ENCODE data around the gene PHYHIPL.

DNA sequence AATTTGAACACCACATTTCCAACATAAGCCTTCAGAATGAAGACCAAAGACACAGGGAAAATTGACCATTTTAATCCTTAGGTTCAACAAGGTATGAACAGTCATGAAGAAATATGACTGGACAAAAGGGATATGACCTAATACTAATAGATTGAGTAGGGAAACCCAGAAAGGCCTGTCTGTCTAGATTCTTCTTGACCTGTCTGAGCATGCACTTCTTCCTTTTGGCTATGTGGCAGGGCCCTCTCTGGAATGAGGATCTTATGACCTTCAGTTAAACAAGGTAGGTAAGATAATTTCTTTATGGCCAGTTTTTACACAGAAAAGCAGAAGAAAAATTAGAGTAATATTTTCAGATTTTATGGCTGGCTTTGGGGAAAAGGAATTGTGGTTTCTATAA, 3.0 kb upstream of the PHYHIPL start:
- TF ChIP-seq RAD21 (IDR thresholded peaks at IDR 0.05; ENCODE audit: low read depth) (no peak), MAX (IDR thresholded peaks at IDR 0.05) (no peak), EP300 (IDR thresholded peaks at IDR 0.05; ENCODE audit: borderline replicate concordance) (no peak), CEBPB (IDR thresholded peaks at IDR 0.05) (no peak), NFIC (IDR thresholded peaks at IDR 0.05) (no peak), YY1 (IDR thresholded peaks at IDR 0.05; ENCODE audit: low read depth) (no peak), REST (IDR thresholded peaks at IDR 0.05; ENCODE audit: low read depth) (no peak), FOXM1 (IDR thresholded peaks at IDR 0.05; ENCODE audit: borderline replicate concordance, low read depth) (no peak)
- TF ChIP-seq, protein P1, sequence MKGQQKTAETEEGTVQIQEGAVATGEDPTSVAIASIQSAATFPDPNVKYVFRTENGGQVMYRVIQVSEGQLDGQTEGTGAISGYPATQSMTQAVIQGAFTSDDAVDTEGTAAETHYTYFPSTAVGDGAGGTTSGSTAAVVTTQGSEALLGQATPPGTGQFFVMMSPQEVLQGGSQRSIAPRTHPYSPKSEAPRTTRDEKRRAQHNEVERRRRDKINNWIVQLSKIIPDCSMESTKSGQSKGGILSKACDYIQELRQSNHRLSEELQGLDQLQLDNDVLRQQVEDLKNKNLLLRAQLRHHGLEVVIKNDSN (IDR thresholded peaks at IDR 0.05) = no peak
